A375 (cell line): Measurements from ENCODE around the gene SH3BGRL. TPM values are rescaled to one million over a fixed set of nuclear protein-coding genes. Genes with fewer than 3 reads are reported as not detected.

ENCODE experiments used
- total RNA-seq: library from RNA; depleted of rRNA; stranded (reverse); fragments of >200 nt; shearing (Covaris generic); gene quantifications from 2 replicates; pipeline ENCODE4 v1.2.3, GENCODE V29; 2014; rRNA removed

The SH3BGRL gene
- 12.8 and 14.8 TPM in 2 replicates for total RNA-seq

GRCh38 chrX:81201671-81202455, at the start of gene SH3BGRL, which contains the start of gene HMGN5:
Gene SH3BGRL (plus strand): TSS chrX:81202102. CDS start chrX:81202201, 99 bp downstream.
Gene HMGN5 (minus strand): TSS chrX:81201913. CDS start chrX:81121549, 80,364 bp downstream.

Other genes starting within 250 kb of the SH3BGRL start
- gene HMGN5, start 189 bp upstream of the SH3BGRL start, total RNA-seq = 0.32 and 1.4 TPM in 2 replicates